Measurements from ENCODE around the gene TCEANC.

The TCEANC gene

GRCh38 chrX:13669246-13669737 lies 16.4 kb downstream of the TCEANC start (continued):
- no peak for TF ChIP-seq PRDM2 (tag by site-specific recombination; IDR thresholded peaks at IDR 0.05; ENCODE audit: borderline replicate concordance)
- TF ChIP-seq ZNF449 (tag by site-specific recombination; IDR thresholded peaks at IDR 0.05) = no peak
- no peak for TF ChIP-seq ZFP37 (tag by site-specific recombination; IDR thresholded peaks at IDR 0.05)
- peak; percentile 82 for TF ChIP-seq ZNF488 (tag by site-specific recombination; IDR thresholded peaks at IDR 0.05)
- TF ChIP-seq ZNF214 (tag by site-specific recombination; IDR thresholded peaks at IDR 0.05; ENCODE audit: borderline replicate concordance) = no peak
- peak; percentile 81; the same call in 1 of the 2 replicates for TF ChIP-seq HOXD13 (CRISPR knock-in tag; IDR thresholded peaks at IDR 0.05; ENCODE audit: borderline replicate concordance)
- no peak for TF ChIP-seq ZNF555 (tag by site-specific recombination; conservative IDR thresholded peaks at IDR 0.05)
- no peak for TF ChIP-seq ZNF785 (tag by site-specific recombination; IDR thresholded peaks at IDR 0.05)
- peak; percentile 99 for TF ChIP-seq IKZF3 (tag by site-specific recombination; IDR thresholded peaks at IDR 0.05)
- TF ChIP-seq ZNF324 (tag by site-specific recombination; IDR thresholded peaks at IDR 0.05) = peak; percentile 64; the same call in 1 of the 2 replicates
- TF ChIP-seq ZNF335 (tag by site-specific recombination; conservative IDR thresholded peaks at IDR 0.05) = no peak
- TF ChIP-seq ZNF239 (tag by site-specific recombination; IDR thresholded peaks at IDR 0.05) = no peak
- TF ChIP-seq FEZF1 (tag by site-specific recombination; IDR thresholded peaks at IDR 0.05) = peak; percentile 92
- TF ChIP-seq ZNF629 (tag by site-specific recombination; IDR thresholded peaks at IDR 0.05) = peak; percentile 96
- TF ChIP-seq ZNF18 (tag by site-specific recombination; IDR thresholded peaks at IDR 0.05) = peak; percentile 90
- TF ChIP-seq ZNF37A (tag by site-specific recombination; IDR thresholded peaks at IDR 0.05) = no peak
- TF ChIP-seq PRDM1 (tag by site-specific recombination; IDR thresholded peaks at IDR 0.05) = 0 out of 2 replicates have a peak, but pooled peaks have one; percentile 47
- TF ChIP-seq ZNF585B (tag by site-specific recombination; IDR thresholded peaks at IDR 0.05) = no peak
- TF ChIP-seq TSHZ1 (tag by site-specific recombination; IDR thresholded peaks at IDR 0.05; ENCODE audit: borderline replicate concordance) = 0 out of 2 replicates have a peak, but pooled peaks have one; percentile 24
- no peak for TF ChIP-seq ZNF202 (tag by site-specific recombination; IDR thresholded peaks at IDR 0.05; ENCODE audit: borderline replicate concordance)
- TF ChIP-seq BCL11B (tag by site-specific recombination; IDR thresholded peaks at IDR 0.05; ENCODE audit: low read depth) = no peak
- TF ChIP-seq ZNF677 (tag by site-specific recombination; IDR thresholded peaks at IDR 0.05) = no peak
- TF ChIP-seq CTCF (tag by site-specific recombination; IDR thresholded peaks at IDR 0.05) = no peak
- TF ChIP-seq ZNF530 (tag by site-specific recombination; IDR thresholded peaks at IDR 0.05; ENCODE audit: low read depth) = no peak
